Progenitor cell of endocrine pancreas (in vitro differentiated cells): ENCODE results near the gene FGF16. TPM values are rescaled to one million over a fixed set of nuclear protein-coding genes. Genes with fewer than 3 reads are reported as not detected.

ENCODE experiments used
- DNase-seq: peaks from one replicate; pipeline ENCODE4 v3.0.0; 2021; ENCODE audit warnings: low spot score; ENCODE audit not compliant: unreplicated experiment
- H3K27ac Mint-ChIP-seq: 2 replicates; pipeline ENCODE4 v1.8.0; 2021; ENCODE audit warnings: mild to moderate bottlenecking, moderate library complexity, mixed read lengths
- H3K27me3 Mint-ChIP-seq: 2 replicates; pipeline ENCODE4 v1.8.0; 2021; ENCODE audit warnings: mixed read lengths
- H3K36me3 Mint-ChIP-seq: 2 replicates; pipeline ENCODE4 v1.8.0; 2022; ENCODE audit warnings: mixed read lengths; ENCODE audit not compliant: insufficient read depth
- H3K4me1 Mint-ChIP-seq: 2 replicates; pipeline ENCODE4 v1.8.0; 2021; ENCODE audit warnings: low read depth, mixed read lengths
- H3K4me3 Mint-ChIP-seq: 2 replicates; pipeline ENCODE4 v1.8.0; 2021; ENCODE audit warnings: low read depth, mild to moderate bottlenecking, moderate library complexity, mixed read lengths
- H3K9me3 Mint-ChIP-seq: 2 replicates; pipeline ENCODE4 v1.8.0; 2021; ENCODE audit warnings: low read depth, mixed read lengths
- CTCF ChIP-seq: fragments of 200-600 bp; sonication (generic); IDR thresholded peaks from one replicate; pipeline ENCODE4 v1.5.0; 2021; ENCODE audit warnings: antibody characterized with exemption, mild to moderate bottlenecking; ENCODE audit not compliant: unreplicated experiment
- total RNA-seq: library from RNA; stranded (reverse); gene quantifications from 2 replicates; pipeline ENCODE4 v1.2.1, GENCODE V29; 2021

FGF16 gene
- total RNA-seq, 1 donor from 2014 or later: not detected

DNA sequence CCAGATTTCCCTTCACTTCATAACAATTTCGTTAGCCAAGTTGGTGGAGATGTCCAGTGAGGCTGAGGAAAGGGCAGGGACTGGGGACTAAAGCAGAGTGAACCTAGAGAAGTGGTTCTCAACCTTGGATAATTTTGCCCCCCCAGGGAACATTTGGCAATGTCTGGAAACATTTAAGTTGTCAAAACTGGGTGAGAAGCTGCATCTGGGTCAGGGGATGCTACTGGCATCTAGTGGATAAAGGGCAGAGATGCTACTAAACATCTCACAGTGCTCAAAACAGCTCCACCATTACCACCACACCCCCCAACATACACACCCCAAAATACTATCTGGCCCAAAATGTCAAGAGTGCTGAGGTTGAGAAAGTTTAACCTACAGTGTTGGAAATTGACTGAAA is 32.0 kb upstream of the FGF16 start:
- Mint-ChIP-seq H3K36me3 (no peaks in the 10 kb centered on the region), H3K4me1 (no peaks in the 10 kb centered on the region), H3K27ac (no peak overlapping the region), H3K27me3 (no peaks in the 10 kb centered on the region), H3K9me3 (peaks cover 14% of the 10 kb centered on the region), H3K4me3 (no peak overlapping the region)
- no peak for DNase-seq
- TF ChIP-seq CTCF: no peak

DNA sequence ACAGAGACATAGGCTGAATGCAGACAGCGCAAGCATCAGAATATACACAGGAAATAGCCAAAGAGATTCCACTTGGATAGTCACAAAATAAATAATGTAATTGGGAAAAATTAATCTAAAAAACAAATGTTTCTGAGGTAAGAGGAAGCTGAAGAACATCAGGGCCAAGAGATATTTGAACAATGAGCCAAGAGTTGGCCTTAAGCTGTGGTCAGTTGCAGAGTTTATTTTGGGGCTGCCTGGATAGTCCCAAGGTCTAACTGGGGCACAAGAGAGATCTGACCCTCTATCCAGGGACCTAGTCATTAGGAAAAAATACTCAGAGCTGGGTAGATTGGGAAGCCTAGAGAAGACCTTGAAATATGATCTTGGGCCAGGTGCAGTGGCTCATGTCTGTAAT is 31.3 kb upstream of the FGF16 start:
- H3K27me3 Mint-ChIP-seq: no peaks in the 10 kb centered on the region
- H3K27ac Mint-ChIP-seq: no peak overlapping the region
- no peak for TF ChIP-seq CTCF
- no peaks in the 10 kb centered on the region for H3K4me1 Mint-ChIP-seq
- DNase-seq: no peak
- no peak overlapping the region for H3K4me3 Mint-ChIP-seq
- H3K36me3 Mint-ChIP-seq: no peaks in the 10 kb centered on the region
- peaks cover 15% of the 10 kb centered on the region for H3K9me3 Mint-ChIP-seq

DNA sequence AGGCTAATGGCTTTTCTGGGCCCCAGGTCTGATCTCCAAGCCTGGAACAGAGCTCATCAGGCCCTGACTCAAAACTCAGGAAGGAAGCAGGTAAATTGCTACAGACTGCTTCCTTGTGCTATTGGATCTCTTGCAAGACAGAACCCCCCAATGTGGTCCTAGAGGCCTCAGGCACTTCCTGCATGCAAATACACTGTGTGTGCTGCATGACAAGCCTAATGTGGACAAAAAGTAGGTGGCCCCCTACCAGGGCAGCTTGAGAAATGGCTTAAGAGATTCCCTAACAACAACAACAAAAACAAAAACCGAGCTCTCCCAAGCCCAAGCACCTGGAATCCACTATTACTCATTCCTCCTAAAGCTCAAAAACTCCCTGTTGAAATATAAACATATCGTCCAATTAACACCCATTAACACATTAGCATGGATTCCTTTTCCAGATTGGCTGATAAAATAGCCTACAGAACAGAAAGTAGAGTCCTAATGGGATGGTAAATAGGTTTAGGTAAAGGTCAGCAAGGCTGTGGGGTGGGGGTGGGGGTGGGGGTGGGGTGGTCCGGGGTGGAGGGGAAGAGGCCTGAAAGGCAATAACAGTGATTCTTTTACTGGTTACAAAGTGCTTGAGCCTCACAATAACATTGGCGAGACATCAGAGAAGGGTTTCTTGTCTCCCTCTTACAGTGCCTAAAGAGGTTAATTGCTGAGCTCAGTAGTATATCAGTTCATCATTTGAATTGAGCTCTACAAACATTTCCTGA is 24.1 kb upstream of the FGF16 start:
- Mint-ChIP-seq H3K4me1 (peaks cover 6% of the 10 kb centered on the region), H3K36me3 (no peaks in the 10 kb centered on the region), H3K27me3 (no peaks in the 10 kb centered on the region), H3K9me3 (peaks cover 23% of the 10 kb centered on the region), H3K27ac (no peak overlapping the region), H3K4me3 (no peak overlapping the region)
- no peak for TF ChIP-seq CTCF
- no peak for DNase-seq

- H3K27ac Mint-ChIP-seq: no peak overlapping the region
- H3K27me3 Mint-ChIP-seq: no peaks in the 10 kb centered on the region
- peaks cover 6% of the 10 kb centered on the region for H3K4me1 Mint-ChIP-seq
- H3K4me3 Mint-ChIP-seq: no peak overlapping the region
- H3K36me3 Mint-ChIP-seq: no peaks in the 10 kb centered on the region
- no peak for TF ChIP-seq CTCF
- peaks cover 23% of the 10 kb centered on the region for H3K9me3 Mint-ChIP-seq
- DNase-seq: no peak
Observed at GRCh38 chrX:77426811-77427210, 20.4 kb upstream of the FGF16 start.

DNA sequence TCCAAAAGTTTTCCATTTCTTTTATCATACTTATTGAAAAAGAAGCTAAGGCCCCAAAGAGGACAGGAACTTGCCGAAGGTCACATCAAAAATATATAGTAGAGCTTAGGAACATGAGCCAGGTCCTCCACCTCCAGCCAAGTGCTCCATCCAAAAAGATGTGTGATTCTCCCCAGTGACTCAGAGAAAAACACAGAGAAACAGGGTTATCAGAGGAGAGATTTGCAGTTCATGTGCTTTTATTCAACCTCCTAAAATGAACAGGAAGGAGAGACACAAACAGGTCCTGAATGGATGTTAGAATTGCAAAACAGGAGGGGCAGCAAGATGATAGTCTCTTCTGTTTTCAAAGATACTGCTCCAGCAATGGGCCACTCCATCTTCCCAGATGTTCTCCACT is 19.6 kb upstream of the FGF16 start:
- DNase-seq: no peak
- Mint-ChIP-seq H3K36me3 (no peaks in the 10 kb centered on the region), H3K27me3 (no peaks in the 10 kb centered on the region), H3K4me1 (peaks cover 2% of the 10 kb centered on the region), H3K9me3 (peaks cover 23% of the 10 kb centered on the region), H3K4me3 (no peak overlapping the region), H3K27ac (no peak overlapping the region)
- TF ChIP-seq CTCF: no peak
